Osteocyte (in vitro differentiated cells): Measurements from ENCODE around the gene CEBPB. TPM values are rescaled to one million over a fixed set of nuclear protein-coding genes. Genes with fewer than 3 reads are reported as not detected.

ENCODE experiments used
- DNase-seq: peaks from one replicate; pipeline ENCODE4 v3.0.0; 2021; ENCODE audit warnings: mixed read lengths; ENCODE audit not compliant: unreplicated experiment; ENCODE audit errors: extremely low spot score
- H3K27ac Mint-ChIP-seq: one replicate; pipeline ENCODE4 v1.8.0; 2021; ENCODE audit warnings: mild to moderate bottlenecking, mixed read lengths; ENCODE audit not compliant: unreplicated experiment
- H3K27me3 Mint-ChIP-seq: one replicate; pipeline ENCODE4 v1.8.0; 2021; ENCODE audit warnings: mixed read lengths; ENCODE audit not compliant: unreplicated experiment
- H3K36me3 Mint-ChIP-seq: one replicate; pipeline ENCODE4 v1.8.0; 2021; ENCODE audit warnings: mixed read lengths; ENCODE audit not compliant: unreplicated experiment
- H3K4me1 Mint-ChIP-seq: one replicate; pipeline ENCODE4 v1.8.0; 2021; ENCODE audit warnings: mixed read lengths; ENCODE audit not compliant: unreplicated experiment
- H3K4me3 Mint-ChIP-seq: one replicate; pipeline ENCODE4 v1.8.0; 2021; ENCODE audit warnings: mild to moderate bottlenecking, moderate library complexity, mixed read lengths; ENCODE audit not compliant: unreplicated experiment
- H3K9me3 Mint-ChIP-seq: one replicate; pipeline ENCODE4 v1.8.0; 2021; ENCODE audit warnings: mixed read lengths; ENCODE audit not compliant: unreplicated experiment
- CTCF ChIP-seq: fragments of 200-600 bp; sonication (generic); IDR thresholded peaks from 2 replicates; pipeline ENCODE4 v1.5.0; 2021; ENCODE audit warnings: antibody characterized with exemption, mild to moderate bottlenecking, moderate library complexity
- total RNA-seq: library from RNA; stranded (reverse); gene quantifications from 2 replicates; pipeline ENCODE4 v1.2.1, GENCODE V29; 2021

Gene CEBPB
- total RNA-seq, 1 donor from 2014 or later, result 59.1 TPM

GRCh38 chr20:50187403-50188051, 3.1 kb upstream of the CEBPB start:
- no peak for TF ChIP-seq CTCF
- Mint-ChIP-seq H3K4me1 (peaks cover 10% of the 10 kb centered on the region), H3K9me3 (no peaks in the 10 kb centered on the region), H3K27me3 (peaks cover 11% of the 10 kb centered on the region), H3K27ac (peak overlapping the region; percentile 7), H3K36me3 (peaks cover 4% of the 10 kb centered on the region), H3K4me3 (no peak overlapping the region)
- DNase-seq, result no peak

- Mint-ChIP-seq H3K4me3 (no peak overlapping the region), H3K27me3 (peaks cover 11% of the 10 kb centered on the region), H3K9me3 (no peaks in the 10 kb centered on the region), H3K4me1 (peaks cover 15% of the 10 kb centered on the region), H3K27ac (no peak overlapping the region), H3K36me3 (peaks cover 9% of the 10 kb centered on the region)
- DNase-seq, result no peak
- TF ChIP-seq CTCF, result no peak
Measured at GRCh38 chr20:50188287-50188688, 2.3 kb upstream of the CEBPB start.

- Mint-ChIP-seq H3K36me3 (peaks cover 14% of the 10 kb centered on the region), H3K9me3 (no peaks in the 10 kb centered on the region), H3K4me3 (no peak overlapping the region), H3K27ac (no peak overlapping the region), H3K4me1 (peaks cover 23% of the 10 kb centered on the region), H3K27me3 (peaks cover 11% of the 10 kb centered on the region)
- DNase-seq, result no peak
- no peak for TF ChIP-seq CTCF
Measured at GRCh38 chr20:50188879-50189680, 1.6 kb upstream of the CEBPB start.

- Mint-ChIP-seq H3K27ac (peak overlapping the region; percentile 38), H3K36me3 (peaks cover 17% of the 10 kb centered on the region), H3K4me1 (peaks cover 29% of the 10 kb centered on the region), H3K9me3 (no peaks in the 10 kb centered on the region), H3K4me3 (peak overlapping the region; percentile 29), H3K27me3 (peaks cover 8% of the 10 kb centered on the region)
- no peak for DNase-seq
- no peak for TF ChIP-seq CTCF
Measured at GRCh38 chr20:50189681-50190250, 864 bp upstream of the CEBPB start.

- Mint-ChIP-seq H3K4me1 (peaks cover 34% of the 10 kb centered on the region), H3K27ac (no peak overlapping the region), H3K9me3 (no peaks in the 10 kb centered on the region), H3K4me3 (peak overlapping the region; percentile 69), H3K36me3 (peaks cover 20% of the 10 kb centered on the region), H3K27me3 (peaks cover under 1% of the 10 kb centered on the region)
- no peak for DNase-seq
- no peak for TF ChIP-seq CTCF
Measured at GRCh38 chr20:50191065-50191543, 474 bp downstream of the CEBPB start.
